Progenitor cell of endocrine pancreas (in vitro differentiated cells): ENCODE measurements around the gene P4HA2. TPM values are rescaled to one million over a fixed set of nuclear protein-coding genes. Genes with fewer than 3 reads are reported as not detected.

ENCODE experiments used
- DNase-seq: peaks from one replicate; pipeline ENCODE4 v3.0.0; 2021; ENCODE audit warnings: low spot score; ENCODE audit not compliant: unreplicated experiment
- H3K27ac Mint-ChIP-seq: 2 replicates; pipeline ENCODE4 v1.8.0; 2021; ENCODE audit warnings: mild to moderate bottlenecking, moderate library complexity, mixed read lengths
- H3K27me3 Mint-ChIP-seq: 2 replicates; pipeline ENCODE4 v1.8.0; 2021; ENCODE audit warnings: mixed read lengths
- H3K36me3 Mint-ChIP-seq: 2 replicates; pipeline ENCODE4 v1.8.0; 2022; ENCODE audit warnings: mixed read lengths; ENCODE audit not compliant: insufficient read depth
- H3K4me1 Mint-ChIP-seq: 2 replicates; pipeline ENCODE4 v1.8.0; 2021; ENCODE audit warnings: low read depth, mixed read lengths
- H3K4me3 Mint-ChIP-seq: 2 replicates; pipeline ENCODE4 v1.8.0; 2021; ENCODE audit warnings: low read depth, mild to moderate bottlenecking, moderate library complexity, mixed read lengths
- H3K9me3 Mint-ChIP-seq: 2 replicates; pipeline ENCODE4 v1.8.0; 2021; ENCODE audit warnings: low read depth, mixed read lengths
- CTCF ChIP-seq: fragments of 200-600 bp; sonication (generic); IDR thresholded peaks from one replicate; pipeline ENCODE4 v1.5.0; 2021; ENCODE audit warnings: antibody characterized with exemption, mild to moderate bottlenecking; ENCODE audit not compliant: unreplicated experiment
- total RNA-seq: library from RNA; stranded (reverse); gene quantifications from 2 replicates; pipeline ENCODE4 v1.2.1, GENCODE V29; 2021

Gene P4HA2
- total RNA-seq, 1 donor from 2014 or later, result 18.5 TPM

DNA sequence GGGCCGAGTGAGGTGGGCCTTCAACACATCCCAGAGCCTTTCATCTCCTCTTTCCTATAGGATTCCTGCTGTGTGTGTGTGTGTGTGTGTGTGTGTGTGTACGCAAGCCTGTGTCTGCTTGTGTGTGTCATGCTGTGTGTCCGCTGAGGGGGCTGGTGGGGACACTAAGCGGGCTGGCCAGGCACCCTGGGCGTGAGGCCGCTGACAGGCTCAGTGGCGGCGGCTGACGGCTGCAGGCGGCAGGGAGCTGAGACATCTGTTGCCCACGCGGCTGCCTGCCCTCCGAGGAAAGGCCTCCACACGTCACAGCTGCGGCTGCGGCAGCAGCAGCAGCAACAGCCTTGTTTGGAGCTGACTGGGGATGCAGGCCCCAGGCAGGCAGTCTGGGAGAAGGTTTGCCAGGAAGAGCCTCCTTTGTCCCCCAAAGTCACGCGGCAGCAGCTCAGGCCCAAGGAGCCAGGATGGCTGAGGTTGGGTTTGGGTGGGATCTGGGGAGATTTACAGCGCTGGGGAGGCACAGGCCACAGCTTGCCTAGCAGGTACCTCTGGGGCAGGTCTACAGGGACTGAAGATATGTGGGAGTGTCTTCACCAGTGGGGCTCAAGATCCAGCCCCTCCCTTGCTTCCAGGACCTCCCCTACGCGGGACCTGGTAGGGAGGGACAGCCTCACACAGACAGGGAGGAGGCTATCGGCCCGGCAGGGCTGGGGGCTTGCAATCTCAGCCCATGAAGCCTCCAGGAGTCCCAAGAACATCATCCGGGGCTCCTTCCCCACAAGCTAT, 31.6 kb upstream of the P4HA2 start:
- no peak for TF ChIP-seq CTCF
- peaks cover 3% of the 10 kb centered on the region for H3K27me3 Mint-ChIP-seq
- peaks cover 3% of the 10 kb centered on the region for H3K36me3 Mint-ChIP-seq
- H3K27ac Mint-ChIP-seq, result peak overlapping the region; percentile 56
- H3K4me3 Mint-ChIP-seq, result peak overlapping the region; percentile 16
- H3K9me3 Mint-ChIP-seq, result no peaks in the 10 kb centered on the region
- peaks cover 6% of the 10 kb centered on the region for H3K4me1 Mint-ChIP-seq
- no peak for DNase-seq

DNA sequence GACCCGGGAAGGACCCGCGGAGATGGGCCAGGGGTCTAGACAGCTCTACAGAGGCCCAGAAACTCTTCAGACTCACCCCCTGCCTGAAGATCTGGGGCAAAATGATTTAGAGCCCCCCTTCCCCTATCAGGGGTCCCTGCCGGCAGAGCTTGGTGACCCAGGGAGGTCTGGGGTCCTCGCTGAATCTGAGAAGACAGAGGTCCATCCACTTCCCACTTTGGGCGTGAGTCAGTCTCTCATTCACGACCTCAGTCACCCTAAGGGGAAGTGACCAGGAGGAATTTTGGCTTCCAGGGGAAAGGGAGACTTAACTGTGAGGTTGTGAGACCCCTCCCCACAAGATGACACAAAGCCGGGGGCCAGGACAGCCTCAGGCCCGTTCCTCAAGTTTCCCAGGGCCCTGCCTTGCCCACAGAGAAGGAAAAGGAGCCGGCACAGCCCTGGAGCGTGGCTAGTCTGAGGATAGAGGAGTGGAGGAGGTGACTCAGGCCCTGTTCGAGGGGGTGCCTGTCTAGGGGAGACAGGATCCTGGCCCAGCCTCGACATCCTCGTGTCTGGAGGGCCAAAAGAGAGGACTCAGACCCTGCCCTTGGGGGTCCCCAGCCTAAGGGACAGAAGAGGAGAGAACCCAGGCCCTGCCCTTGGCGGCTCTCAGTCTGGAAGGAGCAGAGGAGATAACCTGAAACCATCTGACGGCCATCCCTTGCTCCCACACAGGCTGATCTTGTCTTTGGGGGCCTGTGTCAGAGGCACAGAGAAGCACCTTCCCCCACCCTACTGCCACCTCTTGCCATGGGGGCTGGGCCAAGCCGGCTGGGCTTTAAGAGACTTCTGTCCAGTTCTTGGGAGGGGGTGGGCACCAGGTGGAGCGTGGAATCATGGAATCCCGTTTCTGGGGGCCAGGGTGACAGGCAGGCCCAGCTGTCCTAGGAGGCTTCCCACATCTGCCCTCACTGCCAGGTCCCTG, 30.7 kb upstream of the P4HA2 start:
- peaks cover 3% of the 10 kb centered on the region for H3K27me3 Mint-ChIP-seq
- peaks cover 11% of the 10 kb centered on the region for H3K4me1 Mint-ChIP-seq
- no peaks in the 10 kb centered on the region for H3K9me3 Mint-ChIP-seq
- H3K27ac Mint-ChIP-seq, result peak overlapping the region; percentile 56
- no peak for TF ChIP-seq CTCF
- H3K4me3 Mint-ChIP-seq, result peak overlapping the region; percentile 65
- DNase-seq, result no peak
- H3K36me3 Mint-ChIP-seq, result peaks cover 3% of the 10 kb centered on the region

GRCh38 chr5:132257131-132258101, 29.8 kb upstream of the P4HA2 start, which contains the start of gene PDLIM4:
TSS of gene PDLIM4 (plus strand) at chr5:132257696. CDS start at chr5:132257735, 39 bp downstream.
- H3K4me3 Mint-ChIP-seq, result peak within 1 kb of the TSS; percentile 76
- peaks cover 14% of the 10 kb centered on the region for H3K4me1 Mint-ChIP-seq
- H3K9me3 Mint-ChIP-seq, result no peaks in the 10 kb centered on the region
- H3K27ac Mint-ChIP-seq, result peak within 1 kb of the TSS; percentile 79
- no peak for TF ChIP-seq CTCF
- H3K36me3 Mint-ChIP-seq, result peaks cover 3% of the 10 kb centered on the region
- peak; percentile 62 for DNase-seq
- peaks cover 3% of the 10 kb centered on the region for H3K27me3 Mint-ChIP-seq

DNA sequence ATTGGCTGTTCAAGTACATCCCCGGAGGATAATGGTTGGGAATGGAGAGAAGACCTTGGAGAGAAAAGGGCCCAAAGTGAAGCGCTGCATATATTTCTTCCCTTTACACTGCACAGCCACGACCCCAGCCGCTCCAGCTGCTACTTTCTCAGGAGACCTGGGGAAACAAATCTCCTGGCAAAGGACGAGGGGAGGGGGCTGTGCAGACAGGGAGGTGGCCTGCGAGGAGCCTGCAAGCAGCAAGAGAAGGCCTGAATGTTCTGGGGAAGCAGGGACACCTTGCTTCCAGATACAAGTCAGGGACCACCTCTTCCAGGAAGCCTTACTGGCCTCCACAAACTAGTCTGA, 29.1 kb upstream of the P4HA2 start:
- Mint-ChIP-seq H3K27me3 (peaks cover 3% of the 10 kb centered on the region), H3K36me3 (peaks cover 1% of the 10 kb centered on the region), H3K4me1 (peaks cover 14% of the 10 kb centered on the region), H3K4me3 (peak overlapping the region; percentile 76), H3K27ac (peak overlapping the region; percentile 79), H3K9me3 (no peaks in the 10 kb centered on the region)
- TF ChIP-seq CTCF, result no peak
- no peak for DNase-seq
